IMR-90 (cell line): ENCODE measurements around the gene H3-3A. TPM values are rescaled to one million over a fixed set of nuclear protein-coding genes. Genes with fewer than 3 reads are reported as not detected.
A peak's percentile ranks its signal among the peaks of the same experiment; 100 is the strongest.

Source experiments
- ATAC-seq: fragments of 200-7000 bp; cut with Tn5 transposase; 2 replicates; pipeline ENCODE4 v1.9.1; 2020; ENCODE audit warnings: low read depth, mild to moderate bottlenecking, moderate library complexity
- BruUV-seq: library from RNA; stranded (reverse); fragments of 400-500 nt; replicated peaks from 2 replicates; lab custom pipeline; 2021; lab: Mats Ljungman, UMichigan
- CTCF ChIA-PET: fragments of 300-600 bp; formaldehyde crosslinking; extraction: SDS; loops from one replicate; lab custom pipeline; 2021; ENCODE audit warnings: antibody characterized with exemption; lab: Yijun Ruan, JAX
- POLR2A ChIA-PET: fragments of 300-600 bp; sonication (Branson Sonifier 250); formaldehyde crosslinking; loops from one replicate; lab custom pipeline; 2022; ENCODE audit warnings: antibody characterized with exemption; ENCODE audit not compliant: unreplicated experiment; lab: Charles Lee
- DNase-seq: peaks from one replicate; pipeline ENCODE4 v3.0.0; 2013
- H2AFZ ChIP-seq: replicated peaks from 2 replicates; pipeline ENCODE3; 2013; ENCODE audit warnings: low read length, mild to moderate bottlenecking; ENCODE audit not compliant: poor library complexity
- H2AK5ac ChIP-seq: 2 replicates; pipeline ENCODE4 v1.6.1; 2013; ENCODE audit warnings: low read depth, low read length, inconsistent platforms
- H2AK9ac ChIP-seq: replicated peaks from 2 replicates; pipeline ENCODE3; 2013; ENCODE audit warnings: mild to moderate bottlenecking, low read depth, low read length, moderate library complexity; ENCODE audit not compliant: poor library complexity
- H2BK120ac ChIP-seq: 2 replicates; pipeline ENCODE4 v1.6.1; 2013; ENCODE audit warnings: low read depth, low read length, inconsistent platforms
- H2BK15ac ChIP-seq: 3 replicates; pipeline ENCODE4 v1.6.1; 2013; ENCODE audit warnings: low read depth, low read length, inconsistent platforms
- H2BK20ac ChIP-seq: 2 replicates; pipeline ENCODE4 v1.6.1; 2013; ENCODE audit warnings: low read depth, mild to moderate bottlenecking, inconsistent platforms, low read length, moderate library complexity
- H2BK5ac ChIP-seq: 2 replicates; pipeline ENCODE4 v1.6.1; 2013; ENCODE audit warnings: mild to moderate bottlenecking, low read depth, low read length, inconsistent platforms; ENCODE audit not compliant: poor library complexity, severe bottlenecking
- H3K14ac ChIP-seq: replicated peaks from 2 replicates; pipeline ENCODE4 v1.6.1; 2013; ENCODE audit warnings: low read depth, low read length, inconsistent platforms
- H3K18ac ChIP-seq: 2 replicates; pipeline ENCODE4 v1.6.1; 2013; ENCODE audit warnings: low read depth, low read length, control low read depth
- H3K23ac ChIP-seq: 2 replicates; pipeline ENCODE4 v1.6.1; 2013; ENCODE audit warnings: low read depth, low read length, inconsistent platforms
- H3K27ac ChIP-seq: 2 replicates; pipeline ENCODE4 v1.5.1; 2013; ENCODE audit warnings: mild to moderate bottlenecking, control low read depth, low read length; ENCODE audit not compliant: insufficient read depth
- H3K27me3 ChIP-seq: 2 replicates; pipeline ENCODE4 v1.6.1; 2013; ENCODE audit warnings: low read length; ENCODE audit not compliant: control insufficient read depth, insufficient read depth
- H3K36me3 ChIP-seq: 2 replicates; pipeline ENCODE4 v1.6.1; 2013; ENCODE audit warnings: low read length, mixed read lengths; ENCODE audit not compliant: control insufficient read depth, insufficient read depth
- H3K4ac ChIP-seq: 2 replicates; pipeline ENCODE4 v1.6.1; 2013; ENCODE audit warnings: low read depth, low read length, inconsistent platforms
- H3K4me1 ChIP-seq: 2 replicates; pipeline ENCODE4 v1.6.1; 2013; ENCODE audit warnings: low read length, mixed read lengths; ENCODE audit not compliant: control insufficient read depth, insufficient read depth
- H3K4me2 ChIP-seq: 2 replicates; pipeline ENCODE4 v1.6.1; 2013; ENCODE audit warnings: low read depth, mild to moderate bottlenecking, control low read depth, low read length, moderate library complexity
- H3K4me3 ChIP-seq: 2 replicates; pipeline ENCODE4 v1.5.1; 2013; ENCODE audit warnings: low read depth, mild to moderate bottlenecking, control low read depth, low read length, moderate library complexity; ENCODE audit not compliant: insufficient read depth
- H3K56ac ChIP-seq: 2 replicates; pipeline ENCODE4 v1.6.1; 2013; ENCODE audit warnings: low read length, inconsistent platforms; ENCODE audit not compliant: insufficient read depth; ENCODE audit errors: extremely low read depth
- H3K79me1 ChIP-seq, 2 experiments: 2 replicates each; pipeline ENCODE4 v1.6.1; 2013; ENCODE audit warnings: low read length in 2 of 2, inconsistent platforms in 1 of 2, low read depth in 1 of 2
- H3K9ac ChIP-seq: 2 replicates; pipeline ENCODE4 v1.6.1; 2013; ENCODE audit warnings: low read depth, low read length, control low read depth
- H3K9me1 ChIP-seq: 2 replicates; pipeline ENCODE4 v1.6.1; 2013; ENCODE audit warnings: low read length, inconsistent platforms; ENCODE audit not compliant: insufficient read depth
- H3K9me3 ChIP-seq: 2 replicates; pipeline ENCODE4 v1.6.1; 2013; ENCODE audit warnings: low read length; ENCODE audit not compliant: control insufficient read depth, insufficient read depth
- H4K20me1 ChIP-seq: 2 replicates; pipeline ENCODE4 v1.6.1; 2013; ENCODE audit warnings: low read length, inconsistent platforms; ENCODE audit not compliant: insufficient read depth
- H4K5ac ChIP-seq: 2 replicates; pipeline ENCODE4 v1.6.1; 2013; ENCODE audit warnings: mild to moderate bottlenecking, low read depth, low read length, control low read depth
- H4K8ac ChIP-seq, 2 experiments: 2 replicates each; pipeline ENCODE4 v1.6.1; 2013; ENCODE audit warnings: low read depth in 2 of 2, low read length in 2 of 2, control low read depth in 1 of 2, inconsistent platforms in 1 of 2
- H4K91ac ChIP-seq: 2 replicates; pipeline ENCODE4 v1.6.1; 2013; ENCODE audit warnings: low read depth, low read length, inconsistent platforms; ENCODE audit not compliant: insufficient read depth
- CEBPB ChIP-seq: IDR thresholded peaks from 2 replicates; pipeline ENCODE4 v1.6.1; 2012; ENCODE audit warnings: low read depth, low read length, improper control_type of control experiment
- CHD1 ChIP-seq: IDR thresholded peaks from 2 replicates; pipeline ENCODE4 v1.6.1; 2012; ENCODE audit warnings: low read depth, low read length, improper control_type of control experiment
- ELK1 ChIP-seq: fragments of 150-350 bp; IDR thresholded peaks from 2 replicates; pipeline ENCODE4 v1.6.1; 2016; ENCODE audit warnings: low read depth, mild to moderate bottlenecking, low read length, moderate library complexity, borderline replicate concordance
- FOS ChIP-seq: fragments of 150-350 bp; IDR thresholded peaks from 2 replicates; pipeline ENCODE4 v1.6.1; 2016; ENCODE audit warnings: low read depth, low read length
- MAZ ChIP-seq: IDR thresholded peaks from 2 replicates; pipeline ENCODE4 v1.6.1; 2012; ENCODE audit warnings: low read depth, mild to moderate bottlenecking, low read length, improper control_type of control experiment, moderate library complexity, borderline replicate concordance
- NFE2L2 ChIP-seq: fragments of 150-350 bp; IDR thresholded peaks from 2 replicates; pipeline ENCODE4 v1.6.1; 2016; ENCODE audit warnings: low read depth, mild to moderate bottlenecking, low read length
- RAD21 ChIP-seq: IDR thresholded peaks from 2 replicates; pipeline ENCODE4 v1.6.1; 2012; ENCODE audit warnings: low read length, improper control_type of control experiment
- RFX5 ChIP-seq: IDR thresholded peaks from 2 replicates; pipeline ENCODE4 v1.8.0; 2012; ENCODE audit warnings: low read depth, mild to moderate bottlenecking, low read length, moderate library complexity
- USF2 ChIP-seq: fragments of 150-350 bp; IDR thresholded peaks from 2 replicates; pipeline ENCODE4 v1.6.1; 2017; ENCODE audit warnings: mild to moderate bottlenecking, antibody characterized with exemption, low read length, low read depth
- WGBS, 2 experiments: methylation state at CpG; one replicate each; pipeline versions ENCODE4 v1.1.5 to v1.1.7; 2013; ENCODE audit warnings: missing lambda C conversion rate in 2 of 2; ENCODE audit not compliant: insufficient read length in 1 of 2; ENCODE audit errors: extremely low coverage in 2 of 2; 5-methylcytosine and 5-hydroxymethylcytosine counted together
- dilution Hi-C: fragments of 300-500 bp; cut with HindIII; formaldehyde crosslinking; loops from one replicate; pipeline ENCODE4 v1.14.3; 2018; ENCODE audit warnings: low sequenced_read_pairs; ENCODE audit not compliant: unreplicated experiment
- in situ Hi-C: fragments of 300-500 bp; cut with MboI; formaldehyde crosslinking; loops from 3 replicates; pipeline ENCODE4 v1.14.3; 2019; ENCODE audit warnings: low sequenced_read_pairs, inconsistent platforms, mixed read lengths
- intact Hi-C: fragments of 100-400 bp; cut with micrococcal nuclease; formaldehyde crosslinking; loops from 2 replicates; pipeline ENCODE4 v1.10.0; 2022
- polyA plus RNA-seq, 3 experiments: library from polyadenylated mRNA; depleted of rRNA; stranded (reverse); fragments of >200 nt; gene quantifications; 2 replicates each; pipeline ENCODE4 v1.2.3, GENCODE V29; 2012; ENCODE audit warnings: low replicate concordance in 1 of 3
- total RNA-seq: library from RNA; depleted of rRNA; stranded (reverse); fragments of >200 nt; gene quantifications from 2 replicates; pipeline ENCODE4 v1.2.3, GENCODE V29; 2012

H3-3A gene
- total and polyA plus RNA-seq, 2 of the 4 experiments (the other 2 are of a cell fraction) = 188 to 256 TPM

GRCh38 chr1:226046240-226046639 lies 16.3 kb upstream of the H3-3A start:
- POLR2A ChIA-PET = interaction anchor here (0.5 kb wide), 1 partner anchor 388 kb away, joined by 4 read pairs; no protein-coding TSS in a partner anchor
- DNase-seq = peak; percentile 89
- H3K4me2 ChIP-seq = no peak overlapping the region

More at GRCh38 chr1:226046240-226046639, 16.3 kb upstream of the H3-3A start:
- Histone ChIP-seq H2BK120ac (no peak overlapping the region), H4K5ac (no peak overlapping the region), H3K9ac (no peak overlapping the region), H3K56ac (no peak overlapping the region), H3K36me3 (no peaks in the 10 kb centered on the region), H2BK5ac (no peak overlapping the region), H2BK20ac (no peak overlapping the region), H2AFZ (no peak overlapping the region), H3K9me3 (0 out of 2 replicates have a peak, but pooled peaks cover 2% of the 10 kb centered on the region), H3K4me3 (no peak overlapping the region), H3K14ac (no peak overlapping the region), H3K18ac (no peak overlapping the region), H4K8ac (no peak overlapping the region), H4K91ac (no peak overlapping the region), H3K23ac (no peak overlapping the region), H3K4me1 (no peaks in the 10 kb centered on the region), H2AK5ac (no peak overlapping the region), H3K27me3 (peaks cover 6% of the 10 kb centered on the region), H4K20me1 (no peaks in the 10 kb centered on the region), H3K9me1 (0 out of 2 replicates have a peak, but pooled peaks cover 7% of the 10 kb centered on the region), H3K27ac (no peak overlapping the region), H2AK9ac (no peak overlapping the region), H3K4ac (no peak overlapping the region), H2BK15ac (no peak overlapping the region), H3K79me1 (no peaks in the 10 kb centered on the region)
- 86% methylated on average over 1 of the region's 6 CpGs; no CpG with 5 or more reads in 1 of the 2 experiments for WGBS, 2 experiments
- intact Hi-C loops = no loop called here
- in situ Hi-C loops = no loop called here
- ATAC-seq = peak; percentile 78
- no peak for TF ChIP-seq RAD21
- no peak for TF ChIP-seq MAZ
- no peak for TF ChIP-seq NFE2L2
- TF ChIP-seq FOS = no peak
- TF ChIP-seq CEBPB = no peak
- no peak for TF ChIP-seq ELK1
- TF ChIP-seq USF2 = no peak
- no peak for TF ChIP-seq RFX5
- no peak for TF ChIP-seq CHD1
- CTCF ChIA-PET = no interaction called here
- dilution Hi-C loops = no loop called here
- BruUV-seq = no TSS peak
